ENCODE data around the gene NHERF1. TPM values are rescaled to one million over a fixed set of nuclear protein-coding genes. Genes with fewer than 3 reads are reported as not detected.

NHERF1 gene
- polyA plus RNA-seq, 1 donor (not counting 4 experiments of a cell fraction or from before 2014, with no cell fraction given): 45.6 TPM

GRCh38 chr17:74803388-74803930, 55.0 kb downstream of the NHERF1 start:
- TF ChIP-seq, protein P1, sequence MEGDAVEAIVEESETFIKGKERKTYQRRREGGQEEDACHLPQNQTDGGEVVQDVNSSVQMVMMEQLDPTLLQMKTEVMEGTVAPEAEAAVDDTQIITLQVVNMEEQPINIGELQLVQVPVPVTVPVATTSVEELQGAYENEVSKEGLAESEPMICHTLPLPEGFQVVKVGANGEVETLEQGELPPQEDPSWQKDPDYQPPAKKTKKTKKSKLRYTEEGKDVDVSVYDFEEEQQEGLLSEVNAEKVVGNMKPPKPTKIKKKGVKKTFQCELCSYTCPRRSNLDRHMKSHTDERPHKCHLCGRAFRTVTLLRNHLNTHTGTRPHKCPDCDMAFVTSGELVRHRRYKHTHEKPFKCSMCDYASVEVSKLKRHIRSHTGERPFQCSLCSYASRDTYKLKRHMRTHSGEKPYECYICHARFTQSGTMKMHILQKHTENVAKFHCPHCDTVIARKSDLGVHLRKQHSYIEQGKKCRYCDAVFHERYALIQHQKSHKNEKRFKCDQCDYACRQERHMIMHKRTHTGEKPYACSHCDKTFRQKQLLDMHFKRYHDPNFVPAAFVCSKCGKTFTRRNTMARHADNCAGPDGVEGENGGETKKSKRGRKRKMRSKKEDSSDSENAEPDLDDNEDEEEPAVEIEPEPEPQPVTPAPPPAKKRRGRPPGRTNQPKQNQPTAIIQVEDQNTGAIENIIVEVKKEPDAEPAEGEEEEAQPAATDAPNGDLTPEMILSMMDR (optimal IDR thresholded peaks at IDR 0.05 in 1 of 3, IDR thresholded peaks at IDR 0.05 in 1 of 3, conservative IDR thresholded peaks at IDR 0.05 in 1 of 3; ENCODE audit: extremely low read depth in 1 of 3, insufficient read depth in 2 of 3, low read length in 3 of 3): no peak
- FAIRE-seq (no peak), DNase-seq (ENCODE audit: low read depth, low spot score) (no peak)
- dilution Hi-C loops (cut with MboI; ENCODE audit: extremely low pct_ligation_motif_present, low sequenced_read_pairs): no loop called here
- H3K4me3 ChIP-seq (ENCODE audit: control insufficient read depth in 2 of 3, extremely low read depth in 1 of 3, insufficient read depth in 2 of 3, low read depth in 1 of 3, low read length in 3 of 3): no peak overlapping the region
- no peak overlapping the region for H3K27ac ChIP-seq (ENCODE audit: control insufficient read depth, insufficient read depth, low read length)
- H3K4me2 ChIP-seq (ENCODE audit: control insufficient read depth, extremely low read depth, insufficient read depth, low read depth, low read length): no peak overlapping the region
- H3K9me3 ChIP-seq (ENCODE audit: control insufficient read depth, low read depth, low read length): no peaks in the 10 kb centered on the region
- H3K27me3 ChIP-seq (ENCODE audit: control insufficient read depth, extremely low read depth, insufficient read depth, low read length): no peaks in the 10 kb centered on the region
- no peaks in the 10 kb centered on the region for H3K9me1 ChIP-seq (ENCODE audit: control insufficient read depth, extremely low read depth, insufficient read depth, low read length)
- no peak overlapping the region for H3K9ac ChIP-seq (ENCODE audit: control insufficient read depth, extremely low read depth, insufficient read depth, low read length)
- no peaks in the 10 kb centered on the region for H3K4me1 ChIP-seq (ENCODE audit: control insufficient read depth, extremely low read depth, insufficient read depth, low read length)
- no peaks in the 10 kb centered on the region for H3K79me2 ChIP-seq (ENCODE audit: control insufficient read depth, insufficient read depth, low read length)
- no peak overlapping the region for H2AFZ ChIP-seq (ENCODE audit: control insufficient read depth, low read length)
- peaks cover 0 to 21% of the 10 kb centered on the region in 2 experiments for H3K36me3 ChIP-seq (ENCODE audit: control insufficient read depth in 2 of 2, extremely low read depth in 1 of 2, insufficient read depth in 2 of 2, low read length in 2 of 2)
- H4K20me1 ChIP-seq (ENCODE audit: control insufficient read depth, extremely low read depth, insufficient read depth, low read length): no peaks in the 10 kb centered on the region

GRCh38 chr17:74803971-74804370, 55.5 kb downstream of the NHERF1 start:
- dilution Hi-C loops (cut with MboI; ENCODE audit: extremely low pct_ligation_motif_present, low sequenced_read_pairs): no loop called here
- H2AFZ ChIP-seq (ENCODE audit: control insufficient read depth, low read length): no peak overlapping the region
- H3K27ac ChIP-seq (ENCODE audit: control insufficient read depth, insufficient read depth, low read length): no peak overlapping the region
- no peaks in the 10 kb centered on the region for H4K20me1 ChIP-seq (ENCODE audit: control insufficient read depth, extremely low read depth, insufficient read depth, low read length)
- TF ChIP-seq, protein P1 (optimal IDR thresholded peaks at IDR 0.05 in 1 of 3, IDR thresholded peaks at IDR 0.05 in 1 of 3, conservative IDR thresholded peaks at IDR 0.05 in 1 of 3; ENCODE audit: extremely low read depth in 1 of 3, insufficient read depth in 2 of 3, low read length in 3 of 3): no peak
- TF ChIP-seq EZH2 (IDR thresholded peaks at IDR 0.05; ENCODE audit: low read length): no peak
- no peaks in the 10 kb centered on the region for H3K27me3 ChIP-seq (ENCODE audit: control insufficient read depth, extremely low read depth, insufficient read depth, low read length)
- no peak overlapping the region for H3K9ac ChIP-seq (ENCODE audit: control insufficient read depth, extremely low read depth, insufficient read depth, low read length)
- no peaks in the 10 kb centered on the region for H3K9me1 ChIP-seq (ENCODE audit: control insufficient read depth, extremely low read depth, insufficient read depth, low read length)
- H3K9me3 ChIP-seq (ENCODE audit: control insufficient read depth, low read depth, low read length): no peaks in the 10 kb centered on the region
- no peak for FAIRE-seq
- no peak for DNase-seq (ENCODE audit: low read depth, low spot score)
- H3K36me3 ChIP-seq (ENCODE audit: control insufficient read depth in 2 of 2, extremely low read depth in 1 of 2, insufficient read depth in 2 of 2, low read length in 2 of 2): peaks cover 0 to 18% of the 10 kb centered on the region in 2 experiments
- no peak overlapping the region for H3K4me3 ChIP-seq (ENCODE audit: control insufficient read depth in 2 of 3, extremely low read depth in 1 of 3, insufficient read depth in 2 of 3, low read depth in 1 of 3, low read length in 3 of 3)
- H3K4me2 ChIP-seq (ENCODE audit: control insufficient read depth, extremely low read depth, insufficient read depth, low read depth, low read length): no peak overlapping the region
- no peaks in the 10 kb centered on the region for H3K79me2 ChIP-seq (ENCODE audit: control insufficient read depth, insufficient read depth, low read length)
- H3K4me1 ChIP-seq (ENCODE audit: control insufficient read depth, extremely low read depth, insufficient read depth, low read length): no peaks in the 10 kb centered on the region
